HEK293 (cell line): Measurements from ENCODE around the gene HRC.
A peak's percentile ranks its signal among the peaks of the same experiment; 100 is the strongest.

Experiments
- CTCF ChIA-PET: fragments of 350-600 bp; formaldehyde crosslinking; extraction: SDS; loops from one replicate; lab custom pipeline; 2021; ENCODE audit warnings: antibody characterized with exemption; lab: Yijun Ruan, JAX
- POLR2A ChIA-PET: fragments of 300-600 bp; formaldehyde crosslinking; extraction: SDS; loops from one replicate; lab custom pipeline; 2020; ENCODE audit warnings: antibody characterized with exemption, inconsistent platforms; lab: Yijun Ruan, JAX
- H3K27ac ChIP-seq: fragments of 200-500 bp; sonication (Bioruptor generic); 2 replicates; pipeline ENCODE4 v1.5.1; 2014; ENCODE audit warnings: low read depth, low read length, control low read depth, inconsistent platforms; ENCODE audit errors: extremely low read depth
- H3K36me3 ChIP-seq, 2 experiments: fragments of 200-500 bp in 1 of 2; sonication (Bioruptor generic) in 1 of 2; 1 replicate in 1 of 2; 2 replicates in 1 of 2; pipeline ENCODE4 v1.5.1; 2014 to 2017; ENCODE audit warnings: inconsistent platforms in 2 of 2, low read length in 2 of 2; ENCODE audit not compliant: control insufficient read depth in 2 of 2, insufficient read depth in 1 of 2
- H3K4me1 ChIP-seq: fragments of 200-500 bp; sonication (Bioruptor generic); 2 replicates; pipeline ENCODE4 v1.5.1; 2014; ENCODE audit warnings: mild to moderate bottlenecking, low read length, inconsistent platforms; ENCODE audit not compliant: control insufficient read depth, insufficient read depth
- H3K4me3 ChIP-seq: 2 replicates; pipeline ENCODE4 v1.5.1; 2011; ENCODE audit warnings: low read depth, mild to moderate bottlenecking, control low read depth, low read length, moderate library complexity
- H3K9me3 ChIP-seq: fragments of 200-500 bp; sonication (Bioruptor generic); 2 replicates; pipeline ENCODE4 v1.5.1; 2014; ENCODE audit warnings: low read depth, low read length, inconsistent platforms; ENCODE audit not compliant: control insufficient read depth, insufficient read depth
- CTCF ChIP-seq: fragments of 450-650 bp; formaldehyde crosslinking; IDR thresholded peaks from 2 replicates; pipeline ENCODE4 v1.5.1; 2016; ENCODE audit warnings: missing biosample characterization, missing genetic modification characterization
- GLI4 ChIP-seq: fragments of 450-650 bp; formaldehyde crosslinking; IDR thresholded peaks from 2 replicates; pipeline ENCODE4 v1.5.1; 2016; ENCODE audit warnings: missing biosample characterization, missing genetic modification characterization
- KLF16 ChIP-seq: fragments of 450-650 bp; formaldehyde crosslinking; IDR thresholded peaks from 2 replicates; pipeline ENCODE4 v1.5.1; 2017; ENCODE audit warnings: missing biosample characterization, missing genetic modification characterization
- KLF8 ChIP-seq: fragments of 450-650 bp; formaldehyde crosslinking; IDR thresholded peaks from 2 replicates; pipeline ENCODE4 v1.5.1; 2016; ENCODE audit warnings: missing biosample characterization, missing genetic modification characterization
- SCRT1 ChIP-seq: fragments of 450-650 bp; formaldehyde crosslinking; IDR thresholded peaks from 2 replicates; pipeline ENCODE4 v1.5.1; 2016; ENCODE audit warnings: missing biosample characterization, missing genetic modification characterization, borderline replicate concordance
- SP2 ChIP-seq: fragments of 450-650 bp; formaldehyde crosslinking; IDR thresholded peaks from 2 replicates; pipeline ENCODE4 v1.5.1; 2016; ENCODE audit warnings: missing biosample characterization, missing genetic modification characterization
- ZBTB20 ChIP-seq: fragments of 450-650 bp; formaldehyde crosslinking; IDR thresholded peaks from 2 replicates; pipeline ENCODE4 v1.5.1; 2016; ENCODE audit warnings: missing biosample characterization, missing genetic modification characterization
- ZBTB49 ChIP-seq: fragments of 450-650 bp; formaldehyde crosslinking; IDR thresholded peaks from 2 replicates; pipeline ENCODE4 v1.5.1; 2016; ENCODE audit warnings: missing biosample characterization, missing genetic modification characterization, low read depth
- ZBTB7A ChIP-seq: fragments of 450-650 bp; formaldehyde crosslinking; IDR thresholded peaks from 2 replicates; pipeline ENCODE4 v1.5.1; 2016; ENCODE audit warnings: low read depth, missing biosample characterization, missing genetic modification characterization
- ZFP69B ChIP-seq: fragments of 450-650 bp; formaldehyde crosslinking; IDR thresholded peaks from 2 replicates; pipeline ENCODE4 v1.5.1; 2016; ENCODE audit warnings: missing biosample characterization, missing genetic modification characterization
- ZIC2 ChIP-seq: fragments of 450-650 bp; formaldehyde crosslinking; IDR thresholded peaks from 2 replicates; pipeline ENCODE4 v1.5.1; 2016; ENCODE audit warnings: missing biosample characterization, missing genetic modification characterization
- ZNF175 ChIP-seq: fragments of 450-650 bp; formaldehyde crosslinking; IDR thresholded peaks from 2 replicates; pipeline ENCODE4 v1.5.1; 2016; ENCODE audit warnings: missing biosample characterization, missing genetic modification characterization
- ZNF214 ChIP-seq: fragments of 450-650 bp; formaldehyde crosslinking; IDR thresholded peaks from 2 replicates; pipeline ENCODE4 v1.5.1; 2017; ENCODE audit warnings: missing biosample characterization, mild to moderate bottlenecking, missing genetic modification characterization, borderline replicate concordance
- ZNF223 ChIP-seq: fragments of 450-650 bp; formaldehyde crosslinking; IDR thresholded peaks from 2 replicates; pipeline ENCODE4 v1.5.1; 2016; ENCODE audit warnings: missing biosample characterization, missing genetic modification characterization
- ZNF266 ChIP-seq: fragments of 450-650 bp; formaldehyde crosslinking; IDR thresholded peaks from 2 replicates; pipeline ENCODE4 v1.5.1; 2016; ENCODE audit warnings: missing biosample characterization, missing genetic modification characterization, low read depth
- ZNF324 ChIP-seq: fragments of 450-650 bp; formaldehyde crosslinking; IDR thresholded peaks from 2 replicates; pipeline ENCODE4 v1.5.1; 2016; ENCODE audit warnings: missing biosample characterization, missing genetic modification characterization
- ZNF366 ChIP-seq: fragments of 450-650 bp; formaldehyde crosslinking; conservative IDR thresholded peaks from 2 replicates; pipeline ENCODE4 v1.5.1; 2016; ENCODE audit warnings: missing biosample characterization, missing genetic modification characterization
- ZNF473 ChIP-seq: fragments of 450-650 bp; formaldehyde crosslinking; IDR thresholded peaks from 2 replicates; pipeline ENCODE4 v1.5.1; 2017; ENCODE audit warnings: missing biosample characterization, missing genetic modification characterization
- ZNF48 ChIP-seq: fragments of 450-650 bp; formaldehyde crosslinking; IDR thresholded peaks from 2 replicates; pipeline ENCODE4 v1.5.1; 2016; ENCODE audit warnings: missing biosample characterization, missing genetic modification characterization
- ZNF549 ChIP-seq: fragments of 450-650 bp; IDR thresholded peaks from 2 replicates; pipeline ENCODE4 v1.5.1; 2018; ENCODE audit warnings: missing biosample characterization, missing genetic modification characterization, mild to moderate bottlenecking, inconsistent platforms, moderate library complexity
- ZNF585B ChIP-seq: fragments of 450-650 bp; formaldehyde crosslinking; IDR thresholded peaks from 2 replicates; pipeline ENCODE4 v1.5.1; 2016; ENCODE audit warnings: missing biosample characterization, missing genetic modification characterization
- ZNF621 ChIP-seq: fragments of 450-650 bp; formaldehyde crosslinking; IDR thresholded peaks from 2 replicates; pipeline ENCODE4 v1.5.1; 2017; ENCODE audit warnings: missing biosample characterization, missing genetic modification characterization
- ZNF76 ChIP-seq: fragments of 450-650 bp; formaldehyde crosslinking; IDR thresholded peaks from 2 replicates; pipeline ENCODE4; 2016; ENCODE audit warnings: low read depth, missing biosample characterization, missing genetic modification characterization, borderline replicate concordance
- ZSCAN30 ChIP-seq: fragments of 450-650 bp; IDR thresholded peaks from 2 replicates; pipeline ENCODE4 v1.5.1; 2018; ENCODE audit warnings: missing biosample characterization, mild to moderate bottlenecking, missing genetic modification characterization, moderate library complexity
- TF ChIP-seq, protein P1 (sequence below): fragments of 450-650 bp; IDR thresholded peaks from 2 replicates; pipeline ENCODE4 v1.5.1; 2018; ENCODE audit warnings: missing biosample characterization, mild to moderate bottlenecking, missing genetic modification characterization
- TF ChIP-seq, protein P2 (sequence below): fragments of 450-650 bp; formaldehyde crosslinking; IDR thresholded peaks from 2 replicates; pipeline ENCODE4 v1.5.1; 2016; ENCODE audit warnings: missing biosample characterization, missing genetic modification characterization

HRC gene

DNA sequence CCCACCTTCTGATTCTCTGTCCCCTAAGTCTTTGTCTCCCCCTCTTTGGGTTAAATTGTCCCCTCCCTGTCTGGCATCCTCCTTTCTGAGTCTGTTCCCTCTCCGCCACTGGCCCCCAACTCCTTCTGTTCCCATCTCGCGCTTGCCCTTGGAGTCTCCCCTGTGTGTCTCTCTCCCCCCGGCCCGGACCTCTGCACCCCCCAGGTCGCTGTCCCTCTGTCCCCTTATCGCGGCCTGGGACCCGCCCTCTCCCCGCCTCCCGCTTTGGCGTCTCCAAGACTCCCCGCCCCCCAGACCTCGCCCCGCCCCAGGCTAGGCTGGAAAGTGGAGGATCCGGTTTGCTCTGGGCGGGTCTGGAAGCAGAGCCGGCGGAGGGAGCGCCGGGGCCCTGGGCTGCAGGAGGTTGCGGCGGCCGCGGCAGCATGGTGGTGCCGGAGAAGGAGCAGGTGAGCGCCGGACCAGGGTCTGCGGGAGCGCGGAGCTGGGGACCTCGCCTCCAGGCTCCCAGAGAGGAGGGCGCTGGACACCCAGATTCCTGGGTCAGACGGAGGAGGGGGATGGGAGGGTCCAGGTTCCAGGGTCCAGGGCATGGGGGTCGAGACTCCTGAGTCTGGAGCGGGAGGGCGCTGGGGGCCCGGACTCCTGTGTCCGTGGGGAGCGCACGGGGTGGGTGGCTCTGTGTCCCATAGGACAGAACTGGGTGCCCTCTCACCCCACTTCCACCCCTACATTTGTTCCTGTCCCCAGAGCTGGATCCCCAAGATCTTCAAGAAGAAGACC, 2.4 kb upstream of the HRC start, which contains the start of gene TRPM4 (continued):
- TF ChIP-seq, protein P1, sequence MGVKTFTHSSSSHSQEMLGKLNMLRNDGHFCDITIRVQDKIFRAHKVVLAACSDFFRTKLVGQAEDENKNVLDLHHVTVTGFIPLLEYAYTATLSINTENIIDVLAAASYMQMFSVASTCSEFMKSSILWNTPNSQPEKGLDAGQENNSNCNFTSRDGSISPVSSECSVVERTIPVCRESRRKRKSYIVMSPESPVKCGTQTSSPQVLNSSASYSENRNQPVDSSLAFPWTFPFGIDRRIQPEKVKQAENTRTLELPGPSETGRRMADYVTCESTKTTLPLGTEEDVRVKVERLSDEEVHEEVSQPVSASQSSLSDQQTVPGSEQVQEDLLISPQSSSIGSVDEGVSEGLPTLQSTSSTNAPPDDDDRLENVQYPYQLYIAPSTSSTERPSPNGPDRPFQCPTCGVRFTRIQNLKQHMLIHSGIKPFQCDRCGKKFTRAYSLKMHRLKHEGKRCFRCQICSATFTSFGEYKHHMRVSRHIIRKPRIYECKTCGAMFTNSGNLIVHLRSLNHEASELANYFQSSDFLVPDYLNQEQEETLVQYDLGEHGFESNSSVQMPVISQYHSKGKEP: peak; percentile 39; the same call in 1 of the 2 replicates
- TF ChIP-seq KLF8: 0 out of 2 replicates have a peak, but pooled peaks have one; percentile 54
- TF ChIP-seq GLI4: 0 out of 2 replicates have a peak, but pooled peaks have one; percentile 20
- TF ChIP-seq, protein P2, sequence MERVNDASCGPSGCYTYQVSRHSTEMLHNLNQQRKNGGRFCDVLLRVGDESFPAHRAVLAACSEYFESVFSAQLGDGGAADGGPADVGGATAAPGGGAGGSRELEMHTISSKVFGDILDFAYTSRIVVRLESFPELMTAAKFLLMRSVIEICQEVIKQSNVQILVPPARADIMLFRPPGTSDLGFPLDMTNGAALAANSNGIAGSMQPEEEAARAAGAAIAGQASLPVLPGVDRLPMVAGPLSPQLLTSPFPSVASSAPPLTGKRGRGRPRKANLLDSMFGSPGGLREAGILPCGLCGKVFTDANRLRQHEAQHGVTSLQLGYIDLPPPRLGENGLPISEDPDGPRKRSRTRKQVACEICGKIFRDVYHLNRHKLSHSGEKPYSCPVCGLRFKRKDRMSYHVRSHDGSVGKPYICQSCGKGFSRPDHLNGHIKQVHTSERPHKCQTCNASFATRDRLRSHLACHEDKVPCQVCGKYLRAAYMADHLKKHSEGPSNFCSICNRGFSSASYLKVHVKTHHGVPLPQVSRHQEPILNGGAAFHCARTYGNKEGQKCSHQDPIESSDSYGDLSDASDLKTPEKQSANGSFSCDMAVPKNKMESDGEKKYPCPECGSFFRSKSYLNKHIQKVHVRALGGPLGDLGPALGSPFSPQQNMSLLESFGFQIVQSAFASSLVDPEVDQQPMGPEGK (tag by site-specific recombination): peak; percentile 74
- 0 out of 2 replicates have a peak, but pooled peaks have one; percentile 5 for TF ChIP-seq ZIC2 (tag by site-specific recombination)
- no peak for TF ChIP-seq ZNF621 (tag by site-specific recombination)
- no peak for TF ChIP-seq ZNF266 (tag by site-specific recombination)
- no peak for TF ChIP-seq ZNF585B (tag by site-specific recombination)

- no peak overlapping the region for H3K27ac ChIP-seq
- no peaks in the 10 kb centered on the region for H3K36me3 ChIP-seq
- ChIA-PET POLR2A (interaction anchor here (0.6 kb wide), 1 partner anchor 28 kb away, joined by 3 read pairs; no protein-coding TSS in a partner anchor), CTCF (interaction anchor here (0.7 to 1.3 kb wide), 3 partner anchors 10 to 69 kb away, joined by 3 to 6 read pairs (median 4); no protein-coding TSS in a partner anchor)
- H3K4me1 ChIP-seq: peaks cover 7% of the 10 kb centered on the region
- no peaks in the 10 kb centered on the region for H3K9me3 ChIP-seq
- H3K4me3 ChIP-seq: no peak overlapping the region
- no peak for TF ChIP-seq KLF16 (tag by site-specific recombination)
- TF ChIP-seq ZBTB49 (tag by site-specific recombination): no peak
- no peak for TF ChIP-seq CTCF (tag by site-specific recombination)
- no peak for TF ChIP-seq ZFP69B (tag by site-specific recombination)
- TF ChIP-seq ZNF223: no peak
- TF ChIP-seq SP2 (tag by site-specific recombination): peak; percentile 17; the same call in 1 of the 2 replicates
- no peak for TF ChIP-seq ZNF324 (tag by site-specific recombination)
- no peak for TF ChIP-seq ZNF48 (tag by site-specific recombination)
- TF ChIP-seq ZSCAN30 (tag by site-specific recombination): no peak
- TF ChIP-seq, protein P2 (tag by site-specific recombination): peak; percentile 82
- peak; percentile 81; the same call in 1 of the 2 replicates for TF ChIP-seq ZBTB7A (tag by site-specific recombination)
- no peak for TF ChIP-seq ZNF76 (tag by site-specific recombination)
- no peak for TF ChIP-seq ZNF549 (tag by site-specific recombination)
- no peak for TF ChIP-seq SCRT1 (tag by site-specific recombination)
- no peak for TF ChIP-seq ZNF175
- TF ChIP-seq ZNF366 (tag by site-specific recombination): 0 out of 2 replicates have a peak, but pooled peaks have one; percentile 28
- TF ChIP-seq ZBTB20 (tag by site-specific recombination): 0 out of 2 replicates have a peak, but pooled peaks have one; percentile 35
- no peak for TF ChIP-seq ZIC2 (tag by site-specific recombination)
- no peak for TF ChIP-seq ZNF473 (tag by site-specific recombination)
- no peak for TF ChIP-seq ZNF214 (tag by site-specific recombination)
Measured at GRCh38 chr19:49155820-49156346, 687 bp upstream of the HRC start.
